Right atrium auricular region (tissue), 2 donors: ENCODE results near the gene LY6G6C. TPM values are rescaled to one million over a fixed set of nuclear protein-coding genes. Genes with fewer than 3 reads are reported as not detected.

Experiments
- DNase-seq: peaks from one replicate; pipeline ENCODE4 v3.0.0-alpha.2; 2019; ENCODE audit warnings: low spot score
- H3K27ac ChIP-seq, 2 donors: fragments of 200-600 bp; sonication (generic); 1 replicate in 1 of 2; 2 replicates in 1 of 2; pipeline ENCODE4 v1.5.1; 2016 to 2019
- H3K27me3 ChIP-seq, 2 donors: fragments of 200-600 bp; sonication (generic); one replicate each; pipeline versions ENCODE4 v1.5.1 to v1.6.0; 2017 to 2019
- H3K36me3 ChIP-seq: fragments of 200-600 bp; sonication (generic); one replicate; pipeline ENCODE4 v1.5.1; 2016
- H3K4me1 ChIP-seq, 2 donors: fragments of 200-600 bp; sonication (generic); one replicate each; pipeline versions ENCODE4 v1.5.1 to v1.6.0; 2017 to 2019
- H3K4me3 ChIP-seq, 2 donors: fragments of 200-600 bp; sonication (generic); 1 replicate in 1 of 2; 2 replicates in 1 of 2; pipeline ENCODE4 v1.5.1; 2017 to 2019; ENCODE audit warnings: mild to moderate bottlenecking in 1 of 2, moderate library complexity in 1 of 2
- H3K9me3 ChIP-seq, 2 donors: fragments of 200-600 bp; sonication (generic); one replicate each; pipeline ENCODE4 v1.5.1; 2019
- CTCF ChIP-seq, 2 donors: fragments of 200-600 bp; sonication (generic); IDR thresholded peaks; one replicate each; pipeline ENCODE4 v1.5.1; 2019; ENCODE audit warnings: antibody characterized with exemption in 2 of 2
- total RNA-seq, 2 donors: library from RNA; depleted of rRNA; stranded (reverse); fragments of >200 nt; gene quantifications; one replicate each; pipeline ENCODE4 v1.1.0, GENCODE V29; 2016

Gene LY6G6C
- total RNA-seq, 2 donors from 2014 or later = 1.3 TPM; not detected in 1

DNA sequence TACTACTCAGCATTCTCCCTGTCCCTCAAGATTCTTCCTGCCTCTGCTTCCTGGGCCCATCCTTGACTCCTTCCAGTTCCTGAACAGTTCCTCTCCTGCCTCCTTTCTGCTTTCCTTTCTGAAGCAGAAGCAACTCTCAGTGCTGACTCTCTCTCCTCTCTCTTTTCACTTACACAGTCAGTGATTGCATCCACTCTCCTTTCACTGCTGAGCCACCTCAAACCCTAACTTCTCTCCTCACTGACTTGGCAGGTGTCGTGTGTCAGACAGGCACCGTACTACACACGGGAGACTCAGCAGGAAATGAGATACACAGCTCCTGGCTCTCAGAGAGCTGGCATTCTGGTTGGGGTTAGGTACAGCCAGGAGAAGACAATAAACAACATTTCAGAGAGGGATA is 24.0 kb downstream of the LY6G6C start:
- Histone ChIP-seq H3K27ac (no peak overlapping the region), H3K9me3 (no peaks in the 10 kb centered on the region), H3K4me3 (no peak overlapping the region), H3K36me3 (peaks cover 66% of the 10 kb centered on the region), H3K4me1 (peaks cover 0 to 22% of the 10 kb centered on the region in 2 donors), H3K27me3 (no peaks in the 10 kb centered on the region)
- no peak for DNase-seq
- TF ChIP-seq CTCF (IDR thresholded peaks at IDR 0.05) = no peak

GRCh38 chr6:31693535-31693934 is 28.0 kb downstream of the LY6G6C start:
- Histone ChIP-seq H3K36me3 (peaks cover 86% of the 10 kb centered on the region), H3K27me3 (no peaks in the 10 kb centered on the region), H3K9me3 (no peaks in the 10 kb centered on the region), H3K27ac (no peak overlapping the region), H3K4me1 (peaks cover 0 to 4% of the 10 kb centered on the region in 2 donors), H3K4me3 (no peak overlapping the region)
- DNase-seq = no peak
- no peak for TF ChIP-seq CTCF (IDR thresholded peaks at IDR 0.05)

DNA sequence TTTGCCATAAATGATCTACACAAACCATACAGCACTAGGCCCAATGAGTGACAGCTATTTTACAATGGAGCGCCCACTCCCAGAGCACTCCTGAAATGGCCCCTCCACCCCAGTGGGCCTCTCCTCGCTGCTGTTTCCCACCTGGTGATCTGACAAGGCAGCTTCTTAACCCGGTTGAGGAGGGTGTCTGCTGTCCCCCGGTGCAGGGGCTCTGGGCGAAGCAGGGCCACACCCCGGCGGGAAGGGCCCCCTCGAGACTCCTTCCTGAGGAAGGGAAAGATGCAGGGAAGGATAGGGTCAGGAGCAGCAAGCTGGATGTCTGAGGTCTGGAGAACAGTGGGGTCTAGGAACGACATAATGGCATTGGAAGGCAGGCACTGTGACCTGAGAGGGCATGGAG is 28.7 kb downstream of the LY6G6C start:
- no peak for DNase-seq

GRCh38 chr6:31692353-31692752 is 29.2 kb downstream of the LY6G6C start:
- H3K4me3 ChIP-seq = no peak overlapping the region
- no peaks in the 10 kb centered on the region for H3K9me3 ChIP-seq
- H3K4me1 ChIP-seq = no peaks in the 10 kb centered on the region
- no peak for DNase-seq
- H3K27me3 ChIP-seq = no peaks in the 10 kb centered on the region
- TF ChIP-seq CTCF (IDR thresholded peaks at IDR 0.05) = no peak
- peaks cover 93% of the 10 kb centered on the region for H3K36me3 ChIP-seq
- no peak overlapping the region for H3K27ac ChIP-seq

More for the DNA sequence above, 28.7 kb downstream of the LY6G6C start:
- no peak overlapping the region for H3K4me3 ChIP-seq
- H3K9me3 ChIP-seq = no peaks in the 10 kb centered on the region
- H3K4me1 ChIP-seq = peaks cover 0 to 2% of the 10 kb centered on the region in 2 donors
- no peak overlapping the region for H3K27ac ChIP-seq
- no peak for TF ChIP-seq CTCF (IDR thresholded peaks at IDR 0.05)
- peaks cover 92% of the 10 kb centered on the region for H3K36me3 ChIP-seq
- H3K27me3 ChIP-seq = no peaks in the 10 kb centered on the region

- no peak overlapping the region for H3K4me3 ChIP-seq
- H3K36me3 ChIP-seq = peaks cover 91% of the 10 kb centered on the region
- H3K27ac ChIP-seq = no peak overlapping the region
- H3K4me1 ChIP-seq = no peaks in the 10 kb centered on the region
- H3K9me3 ChIP-seq = no peaks in the 10 kb centered on the region
- no peak for DNase-seq
- TF ChIP-seq CTCF (IDR thresholded peaks at IDR 0.05) = no peak
- H3K27me3 ChIP-seq = no peaks in the 10 kb centered on the region
Observed at GRCh38 chr6:31691564-31692108, 29.9 kb downstream of the LY6G6C start.

DNA sequence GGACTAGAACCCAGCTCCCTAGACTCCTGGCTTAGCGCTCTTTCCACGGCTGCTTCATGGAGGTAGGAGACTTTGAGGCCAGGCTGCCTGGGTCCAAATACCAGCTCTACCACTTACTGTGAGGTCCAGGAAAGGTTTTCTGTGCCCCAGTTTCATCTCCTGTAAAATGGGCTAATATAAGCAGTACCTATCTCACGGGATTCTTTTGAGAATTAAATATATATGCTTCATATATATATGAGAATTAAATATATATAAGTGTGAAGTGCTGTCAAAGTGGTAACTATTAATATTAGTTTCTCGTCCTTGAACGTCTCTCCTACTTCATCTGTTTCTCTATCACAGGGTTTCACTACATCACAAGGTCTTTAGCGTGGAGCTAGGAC is 30.5 kb downstream of the LY6G6C start:
- no peaks in the 10 kb centered on the region for H3K27me3 ChIP-seq
- no peak for TF ChIP-seq CTCF (IDR thresholded peaks at IDR 0.05)
- H3K4me3 ChIP-seq = no peak overlapping the region
- H3K36me3 ChIP-seq = peaks cover 91% of the 10 kb centered on the region
- H3K4me1 ChIP-seq = no peaks in the 10 kb centered on the region
- no peak for DNase-seq
- no peaks in the 10 kb centered on the region for H3K9me3 ChIP-seq
- H3K27ac ChIP-seq = no peak overlapping the region
